ENCODE data around the gene NCAPD3.
"Not testable (repeated sequence)": the region's sequence is repeated elsewhere in the genome, so short reads cannot be mapped to it uniquely, and the experiment has no call there.

The NCAPD3 gene

DNA sequence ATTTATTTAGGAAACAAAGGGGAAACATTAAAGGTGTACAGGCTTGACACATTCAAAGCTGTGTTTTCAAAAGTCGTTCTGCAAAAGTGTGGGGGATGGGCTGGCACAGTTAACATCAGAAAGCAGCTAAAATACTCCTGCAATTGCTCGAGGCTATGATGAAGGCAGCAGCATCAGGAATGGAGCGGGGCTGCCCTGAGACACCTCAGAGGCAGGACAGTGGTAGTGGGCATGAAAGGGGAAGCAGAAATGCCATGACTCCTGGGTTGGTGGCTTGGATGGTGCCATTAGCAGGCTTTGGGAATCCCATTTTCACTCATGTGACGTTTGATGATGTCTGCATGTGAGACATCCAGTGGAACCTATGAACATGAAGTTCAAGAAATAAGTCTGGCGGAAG, 646 bp downstream of the NCAPD3 start:
- no peak for FAIRE-seq

- no peak for FAIRE-seq
Measured at GRCh38 chr11:134216816-134217215, 7.0 kb downstream of the NCAPD3 start.

DNA sequence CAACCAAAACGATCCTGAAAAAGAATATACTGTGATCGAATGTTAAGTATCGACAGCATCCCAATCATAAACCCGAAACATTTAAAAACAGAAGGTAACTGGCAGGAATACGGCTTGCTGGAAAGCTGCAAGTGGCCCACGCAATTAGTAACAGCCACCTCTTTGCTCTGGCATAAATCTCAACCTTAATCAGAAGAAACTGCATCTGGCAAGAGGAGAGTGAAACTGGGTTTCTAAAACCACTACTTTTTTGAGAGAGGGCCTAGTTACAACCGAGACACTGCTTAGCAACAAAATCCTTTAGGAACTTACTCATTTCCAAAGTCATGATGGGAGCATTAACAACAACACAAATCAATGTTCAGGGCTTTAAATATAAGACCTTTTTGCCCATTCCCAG, 7.9 kb downstream of the NCAPD3 start:
- no peak for FAIRE-seq

DNA sequence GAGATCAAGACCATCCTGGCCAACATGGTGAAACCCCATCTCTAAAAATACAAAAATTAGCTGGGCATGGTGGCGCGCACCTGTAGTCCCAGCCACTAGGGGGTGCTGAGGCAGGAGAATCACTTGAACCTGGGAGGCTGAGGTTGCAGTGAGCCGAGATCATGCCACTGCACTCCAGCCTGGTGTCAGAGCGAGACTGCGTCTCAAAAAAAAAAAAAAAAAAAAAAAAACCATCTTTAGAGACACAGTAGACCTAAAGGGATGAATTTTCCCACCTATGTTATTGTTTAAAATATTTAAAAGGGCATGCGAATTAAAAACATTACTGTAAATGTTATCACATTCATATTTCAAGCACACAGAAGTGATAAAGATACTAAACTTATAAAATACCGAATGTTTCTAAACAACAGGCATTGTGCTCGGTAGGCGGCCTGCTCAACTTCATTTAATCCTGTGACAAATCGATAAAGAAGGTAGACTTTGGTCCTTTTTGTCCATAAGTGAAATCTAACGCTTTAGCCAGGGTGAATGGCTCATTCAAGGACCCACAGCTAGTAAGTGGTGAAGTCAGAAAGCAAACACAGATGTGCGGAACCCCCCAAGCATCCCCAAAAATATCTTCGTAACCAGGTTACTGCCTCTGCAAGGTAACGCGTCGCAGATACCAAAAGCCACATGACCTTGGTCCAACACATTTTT, 16.1 kb downstream of the NCAPD3 start:
- no peak for FAIRE-seq

- no peak for FAIRE-seq
Measured at GRCh38 chr11:134206185-134206584, 17.6 kb downstream of the NCAPD3 start.

GRCh38 chr11:134205729-134206128, 18.0 kb downstream of the NCAPD3 start:
- no peak for FAIRE-seq

GRCh38 chr11:134202661-134203060, 21.1 kb downstream of the NCAPD3 start:
- no peak for FAIRE-seq

GRCh38 chr11:134200688-134201087, 23.1 kb downstream of the NCAPD3 start:
- no peak for FAIRE-seq

DNA sequence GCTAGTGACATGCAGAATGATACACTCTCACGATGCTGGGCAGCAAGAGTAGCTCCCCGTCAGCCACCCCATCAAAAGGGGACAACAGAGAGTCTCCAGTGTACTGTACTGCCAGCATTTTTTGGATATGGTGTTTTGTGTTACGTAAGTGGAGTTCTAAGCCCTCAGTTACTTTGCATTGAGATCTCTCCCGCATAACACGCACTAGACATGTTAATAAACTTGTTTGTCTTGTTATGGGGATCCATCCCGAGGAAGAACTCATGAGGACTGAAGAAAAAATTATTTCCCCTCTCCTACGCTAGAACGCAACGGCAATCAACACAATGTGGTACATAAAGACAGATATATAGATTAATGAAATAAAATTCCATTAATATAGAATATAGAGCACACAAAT, 24.2 kb downstream of the NCAPD3 start:
- no peak for FAIRE-seq

- FAIRE-seq = no peak
Measured at GRCh38 chr11:134196756-134197155, 27.0 kb downstream of the NCAPD3 start.

DNA sequence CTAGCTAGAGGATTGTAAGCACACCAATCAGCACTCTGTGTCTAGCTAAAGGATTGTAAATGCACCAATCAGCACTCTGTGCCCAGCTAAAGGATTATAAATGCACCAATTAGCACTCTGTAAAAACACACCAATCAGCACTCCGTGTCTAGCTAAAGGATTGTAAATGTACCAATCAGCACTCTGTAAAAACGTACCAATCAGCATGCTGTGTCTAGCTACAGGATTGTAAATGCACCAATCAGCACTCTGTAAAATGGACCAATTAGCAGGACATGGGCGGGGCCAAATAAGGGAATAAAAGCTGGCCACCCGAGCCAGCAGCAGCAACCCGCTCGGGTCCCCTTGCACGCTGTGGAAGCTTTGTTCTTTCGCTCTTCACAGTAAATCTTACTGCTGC, 35.7 kb downstream of the NCAPD3 start:
- not testable (repeated sequence) for FAIRE-seq

GRCh38 chr11:134181707-134182106, 42.1 kb downstream of the NCAPD3 start:
- no peak for FAIRE-seq

DNA sequence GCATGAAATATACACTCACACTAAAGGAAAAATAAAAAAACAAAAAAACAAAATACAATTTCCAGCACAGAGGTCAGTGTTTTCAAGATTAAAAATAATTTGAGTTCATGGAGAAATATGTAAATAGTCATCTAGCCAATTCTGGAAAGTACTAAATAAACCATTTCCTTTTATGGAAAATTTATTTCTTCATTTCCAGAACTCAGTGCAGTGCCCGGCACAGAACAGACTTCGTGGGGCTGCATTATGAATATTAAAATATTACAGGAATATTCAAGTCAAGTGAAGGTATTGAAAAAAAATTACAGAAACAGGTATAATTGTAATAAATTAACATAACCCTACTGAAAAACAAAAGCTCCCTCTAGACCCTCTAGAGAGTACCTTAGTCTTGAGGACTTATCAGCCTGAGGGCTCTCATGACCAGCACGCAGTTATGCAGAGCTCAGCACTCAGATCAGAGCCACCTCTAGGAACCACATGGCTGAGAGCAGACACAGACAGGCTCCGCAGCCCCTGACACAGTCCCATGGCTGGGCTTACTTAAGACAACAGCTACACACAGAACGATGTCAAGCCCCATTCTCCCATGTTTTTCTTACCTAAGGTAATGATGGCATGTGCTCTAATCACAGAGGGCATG, 45.6 kb downstream of the NCAPD3 start:
- FAIRE-seq = no peak

- FAIRE-seq = no peak
Measured at GRCh38 chr11:134176284-134176683, 47.5 kb downstream of the NCAPD3 start.

DNA sequence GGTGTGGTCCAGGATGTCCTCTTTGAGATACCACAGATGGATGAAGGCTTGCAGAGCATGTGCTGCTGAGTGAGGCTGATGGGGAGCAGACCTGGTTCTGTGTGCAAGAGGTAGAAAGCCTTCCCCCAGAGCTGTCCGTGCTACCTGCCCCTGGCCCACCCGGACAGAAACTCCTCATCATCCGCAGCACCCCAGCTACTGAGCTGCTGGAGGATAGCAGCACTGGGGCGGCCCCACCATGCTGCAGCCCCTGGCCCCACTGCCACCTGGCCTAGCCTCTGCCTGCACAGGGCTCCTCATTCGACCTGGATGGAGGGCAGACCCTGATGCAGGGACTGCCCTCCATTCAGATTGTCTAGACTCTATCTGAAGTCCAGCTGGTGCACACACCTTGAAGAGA, 50.5 kb downstream of the NCAPD3 start:
- no peak for FAIRE-seq

GRCh38 chr11:134171951-134172350, 51.8 kb downstream of the NCAPD3 start:
- no peak for FAIRE-seq

- FAIRE-seq = no peak
Measured at GRCh38 chr11:134170919-134171281, 52.9 kb downstream of the NCAPD3 start.

DNA sequence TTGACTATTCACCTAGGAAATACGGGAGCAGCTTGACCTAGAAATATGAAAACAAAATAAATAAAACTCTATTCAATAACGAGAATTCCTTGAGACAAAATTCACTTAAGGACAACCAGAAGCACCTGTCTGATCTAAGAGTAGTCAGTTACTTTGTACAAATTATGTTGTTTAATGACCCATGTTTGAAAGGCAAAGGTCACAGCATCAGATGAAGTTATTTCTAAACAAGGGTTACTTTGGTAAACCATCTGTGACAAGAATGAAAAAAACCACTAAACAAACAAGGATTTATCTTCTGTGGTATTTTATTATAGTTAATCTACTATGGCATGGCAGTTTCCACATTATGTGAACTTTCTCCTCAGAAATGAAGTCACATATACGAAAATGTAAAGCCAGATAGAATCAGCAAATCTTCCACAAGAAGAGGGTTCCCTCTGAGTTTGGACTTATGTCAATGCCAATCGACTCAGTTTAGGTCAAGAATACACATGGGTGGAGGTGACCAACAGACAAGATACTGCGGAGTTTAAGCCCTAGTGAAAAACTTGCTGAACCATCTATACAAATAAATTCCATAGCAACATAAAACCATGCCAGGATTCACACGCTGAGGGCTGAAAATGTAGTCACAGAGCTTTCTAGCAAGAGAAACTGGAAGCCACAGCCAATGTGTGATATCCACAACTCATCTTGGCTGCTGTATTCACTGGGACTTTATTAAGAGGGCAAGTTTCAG, 53.4 kb downstream of the NCAPD3 start:
- no peak for FAIRE-seq

GRCh38 chr11:134164490-134165370, 59.0 kb downstream of the NCAPD3 start:
- FAIRE-seq = no peak

DNA sequence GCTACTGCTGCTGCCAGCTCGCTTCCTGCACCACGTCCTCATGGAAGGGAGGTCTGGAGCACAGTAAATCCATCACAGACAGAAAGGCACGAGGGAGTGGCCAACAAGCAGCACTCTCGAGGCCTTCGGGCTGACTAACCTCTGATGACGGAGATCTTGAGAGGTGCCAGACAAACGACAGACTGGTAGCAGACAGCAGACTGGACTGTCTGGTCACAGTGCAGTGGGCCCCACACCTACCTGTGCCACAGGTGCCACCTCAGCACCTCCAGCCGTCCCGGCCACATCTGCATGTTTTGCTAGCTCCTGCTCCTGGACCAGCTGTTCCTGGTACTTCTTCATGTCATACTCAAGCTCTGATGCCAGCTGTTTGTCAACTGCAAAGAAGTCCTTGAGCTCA, 64.1 kb downstream of the NCAPD3 start:
- no peak for FAIRE-seq

GRCh38 chr11:134158023-134158422, 65.7 kb downstream of the NCAPD3 start:
- FAIRE-seq = no peak

- FAIRE-seq = no peak
Measured at GRCh38 chr11:134157451-134157850, 66.3 kb downstream of the NCAPD3 start.
